ENCODE results near the gene TRAPPC3L.

DNA sequence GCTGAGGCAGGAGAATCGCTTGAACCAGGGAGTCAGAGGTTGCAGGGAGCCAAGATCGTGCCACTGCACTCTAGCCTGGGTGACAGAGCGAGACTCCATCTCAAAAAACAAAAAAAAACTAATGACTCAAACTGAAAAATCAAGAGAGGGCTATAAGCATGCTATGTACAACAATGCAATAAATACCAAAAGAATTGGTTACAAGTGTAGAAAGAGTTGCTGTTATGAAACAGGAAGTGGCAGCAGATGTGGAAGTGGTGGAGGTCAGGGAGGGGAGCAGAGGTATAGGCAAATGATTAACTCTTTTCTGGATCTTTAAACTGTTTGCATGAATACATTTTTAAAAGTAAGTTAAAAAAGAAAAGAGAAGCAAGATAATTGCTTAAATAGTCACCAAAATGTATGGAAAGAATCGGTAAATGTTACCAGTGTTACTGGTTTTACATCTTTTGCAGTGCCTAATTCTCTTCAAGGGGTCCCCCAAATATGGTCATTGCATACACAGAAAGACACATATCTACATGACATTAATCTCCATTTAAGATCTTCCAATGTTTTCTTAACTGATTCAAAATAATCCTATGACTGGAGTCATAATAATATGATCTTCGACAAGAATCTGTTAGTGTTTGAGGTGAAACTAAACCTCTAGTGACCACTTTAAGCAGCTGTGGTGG is 69.3 kb downstream of the TRAPPC3L start:
- TF ChIP-seq, protein P1, sequence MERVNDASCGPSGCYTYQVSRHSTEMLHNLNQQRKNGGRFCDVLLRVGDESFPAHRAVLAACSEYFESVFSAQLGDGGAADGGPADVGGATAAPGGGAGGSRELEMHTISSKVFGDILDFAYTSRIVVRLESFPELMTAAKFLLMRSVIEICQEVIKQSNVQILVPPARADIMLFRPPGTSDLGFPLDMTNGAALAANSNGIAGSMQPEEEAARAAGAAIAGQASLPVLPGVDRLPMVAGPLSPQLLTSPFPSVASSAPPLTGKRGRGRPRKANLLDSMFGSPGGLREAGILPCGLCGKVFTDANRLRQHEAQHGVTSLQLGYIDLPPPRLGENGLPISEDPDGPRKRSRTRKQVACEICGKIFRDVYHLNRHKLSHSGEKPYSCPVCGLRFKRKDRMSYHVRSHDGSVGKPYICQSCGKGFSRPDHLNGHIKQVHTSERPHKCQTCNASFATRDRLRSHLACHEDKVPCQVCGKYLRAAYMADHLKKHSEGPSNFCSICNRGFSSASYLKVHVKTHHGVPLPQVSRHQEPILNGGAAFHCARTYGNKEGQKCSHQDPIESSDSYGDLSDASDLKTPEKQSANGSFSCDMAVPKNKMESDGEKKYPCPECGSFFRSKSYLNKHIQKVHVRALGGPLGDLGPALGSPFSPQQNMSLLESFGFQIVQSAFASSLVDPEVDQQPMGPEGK (CRISPR knock-in tag; IDR thresholded peaks at IDR 0.05; ENCODE audit: borderline replicate concordance), result no peak
- TF ChIP-seq, protein P2, sequence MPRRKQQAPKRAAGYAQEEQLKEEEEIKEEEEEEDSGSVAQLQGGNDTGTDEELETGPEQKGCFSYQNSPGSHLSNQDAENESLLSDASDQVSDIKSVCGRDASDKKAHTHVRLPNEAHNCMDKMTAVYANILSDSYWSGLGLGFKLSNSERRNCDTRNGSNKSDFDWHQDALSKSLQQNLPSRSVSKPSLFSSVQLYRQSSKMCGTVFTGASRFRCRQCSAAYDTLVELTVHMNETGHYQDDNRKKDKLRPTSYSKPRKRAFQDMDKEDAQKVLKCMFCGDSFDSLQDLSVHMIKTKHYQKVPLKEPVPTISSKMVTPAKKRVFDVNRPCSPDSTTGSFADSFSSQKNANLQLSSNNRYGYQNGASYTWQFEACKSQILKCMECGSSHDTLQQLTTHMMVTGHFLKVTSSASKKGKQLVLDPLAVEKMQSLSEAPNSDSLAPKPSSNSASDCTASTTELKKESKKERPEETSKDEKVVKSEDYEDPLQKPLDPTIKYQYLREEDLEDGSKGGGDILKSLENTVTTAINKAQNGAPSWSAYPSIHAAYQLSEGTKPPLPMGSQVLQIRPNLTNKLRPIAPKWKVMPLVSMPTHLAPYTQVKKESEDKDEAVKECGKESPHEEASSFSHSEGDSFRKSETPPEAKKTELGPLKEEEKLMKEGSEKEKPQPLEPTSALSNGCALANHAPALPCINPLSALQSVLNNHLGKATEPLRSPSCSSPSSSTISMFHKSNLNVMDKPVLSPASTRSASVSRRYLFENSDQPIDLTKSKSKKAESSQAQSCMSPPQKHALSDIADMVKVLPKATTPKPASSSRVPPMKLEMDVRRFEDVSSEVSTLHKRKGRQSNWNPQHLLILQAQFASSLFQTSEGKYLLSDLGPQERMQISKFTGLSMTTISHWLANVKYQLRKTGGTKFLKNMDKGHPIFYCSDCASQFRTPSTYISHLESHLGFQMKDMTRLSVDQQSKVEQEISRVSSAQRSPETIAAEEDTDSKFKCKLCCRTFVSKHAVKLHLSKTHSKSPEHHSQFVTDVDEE (CRISPR knock-in tag; IDR thresholded peaks at IDR 0.05), result no peak
- TF ChIP-seq ZC3H10 (CRISPR knock-in tag; IDR thresholded peaks at IDR 0.05) (no peak), ZNF565 (CRISPR knock-in tag; conservative IDR thresholded peaks at IDR 0.05; ENCODE audit: low read depth) (no peak), ZNF70 (CRISPR knock-in tag; IDR thresholded peaks at IDR 0.05) (no peak)
- TF ChIP-seq, protein P3, sequence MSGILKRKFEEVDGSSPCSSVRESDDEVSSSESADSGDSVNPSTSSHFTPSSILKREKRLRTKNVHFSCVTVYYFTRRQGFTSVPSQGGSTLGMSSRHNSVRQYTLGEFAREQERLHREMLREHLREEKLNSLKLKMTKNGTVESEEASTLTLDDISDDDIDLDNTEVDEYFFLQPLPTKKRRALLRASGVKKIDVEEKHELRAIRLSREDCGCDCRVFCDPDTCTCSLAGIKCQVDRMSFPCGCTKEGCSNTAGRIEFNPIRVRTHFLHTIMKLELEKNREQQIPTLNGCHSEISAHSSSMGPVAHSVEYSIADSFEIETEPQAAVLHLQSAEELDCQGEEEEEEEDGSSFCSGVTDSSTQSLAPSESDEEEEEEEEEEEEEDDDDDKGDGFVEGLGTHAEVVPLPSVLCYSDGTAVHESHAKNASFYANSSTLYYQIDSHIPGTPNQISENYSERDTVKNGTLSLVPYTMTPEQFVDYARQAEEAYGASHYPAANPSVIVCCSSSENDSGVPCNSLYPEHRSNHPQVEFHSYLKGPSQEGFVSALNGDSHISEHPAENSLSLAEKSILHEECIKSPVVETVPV (CRISPR knock-in tag; IDR thresholded peaks at IDR 0.05), result no peak
- TF ChIP-seq, protein P4, sequence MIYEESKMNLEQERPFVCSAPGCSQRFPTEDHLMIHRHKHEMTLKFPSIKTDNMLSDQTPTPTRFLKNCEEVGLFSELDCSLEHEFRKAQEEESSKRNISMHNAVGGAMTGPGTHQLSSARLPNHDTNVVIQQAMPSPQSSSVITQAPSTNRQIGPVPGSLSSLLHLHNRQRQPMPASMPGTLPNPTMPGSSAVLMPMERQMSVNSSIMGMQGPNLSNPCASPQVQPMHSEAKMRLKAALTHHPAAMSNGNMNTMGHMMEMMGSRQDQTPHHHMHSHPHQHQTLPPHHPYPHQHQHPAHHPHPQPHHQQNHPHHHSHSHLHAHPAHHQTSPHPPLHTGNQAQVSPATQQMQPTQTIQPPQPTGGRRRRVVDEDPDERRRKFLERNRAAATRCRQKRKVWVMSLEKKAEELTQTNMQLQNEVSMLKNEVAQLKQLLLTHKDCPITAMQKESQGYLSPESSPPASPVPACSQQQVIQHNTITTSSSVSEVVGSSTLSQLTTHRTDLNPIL (CRISPR knock-in tag; IDR thresholded peaks at IDR 0.05; ENCODE audit: low read depth), result no peak
